Measurements from ENCODE around the gene SLC4A2. TPM values are rescaled to one million over a fixed set of nuclear protein-coding genes. Genes with fewer than 3 reads are reported as not detected.

SLC4A2 gene
- polyA plus RNA-seq, 3 donors: 21.6 to 132 (median 23.8) TPM

DNA sequence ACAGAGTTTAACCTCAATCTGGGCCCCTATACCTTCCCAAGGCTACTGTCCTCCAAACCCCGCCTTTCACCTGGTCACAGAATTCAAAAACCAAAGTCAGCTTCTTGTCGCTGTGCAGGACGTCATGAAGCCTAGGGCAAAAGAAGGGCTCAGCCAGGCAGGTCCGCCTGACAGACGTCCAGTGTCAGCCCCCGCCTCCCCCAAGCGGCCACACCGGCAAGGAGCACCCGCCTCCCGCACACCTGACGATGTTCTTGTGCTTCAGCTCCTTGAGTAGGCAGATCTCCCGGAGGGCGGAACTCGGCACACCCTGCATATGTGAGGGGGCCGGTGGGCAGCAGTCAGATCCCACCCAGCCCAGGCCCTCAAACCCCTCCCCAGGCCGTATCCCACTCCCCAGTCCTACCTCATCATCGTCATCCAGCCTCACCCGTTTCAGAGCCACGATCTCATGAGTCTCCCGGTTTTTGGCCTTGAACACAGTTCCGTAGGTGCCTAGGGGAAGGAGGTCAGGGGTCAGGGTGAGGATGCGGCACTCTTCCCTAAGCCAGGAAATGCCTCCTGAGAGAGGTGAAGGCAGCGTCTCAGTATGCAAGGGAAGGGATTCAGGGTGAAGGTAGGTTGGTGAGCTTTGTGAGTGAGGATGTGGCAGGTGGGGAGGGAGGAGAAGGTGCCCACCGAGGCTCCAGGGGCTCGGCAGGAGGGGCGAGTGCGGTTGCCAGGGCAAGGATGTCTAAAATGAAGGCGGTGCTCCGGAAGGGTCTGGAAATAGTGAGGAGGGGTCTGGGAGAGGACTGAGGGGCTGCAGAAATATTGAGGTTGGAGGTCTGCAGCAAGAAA lies 2.5 kb upstream of the SLC4A2 start:
- Histone ChIP-seq H3K27me3 (ENCODE audit: control insufficient read depth in 2 of 2, insufficient read depth in 2 of 2, low read length in 2 of 2) (no peaks in the 10 kb centered on the region), H3K27ac (ENCODE audit: low read depth in 1 of 2, low read length in 2 of 2) (no peak overlapping the region), H4K20me1 (ENCODE audit: insufficient read depth, low read length) (peaks cover 23% of the 10 kb centered on the region), H3K9ac (ENCODE audit: insufficient read depth, low read length, poor library complexity, severe bottlenecking) (peak overlapping the region; percentile 52), H3K4me1 (ENCODE audit: control insufficient read depth in 1 of 2, insufficient read depth in 2 of 2, low read length in 2 of 2) (peaks cover 47 to 60% of the 10 kb centered on the region in 2 donors), H3K4me2 (replicated peaks; ENCODE audit: extremely low read depth, low read length, poor library complexity, severe bottlenecking) (peak overlapping the region; percentile 98), H2AFZ (ENCODE audit: insufficient read depth, low read depth, low read length, poor library complexity, severe bottlenecking) (peak overlapping the region; percentile 84), H3K79me2 (ENCODE audit: insufficient read depth, low read length) (peaks cover 33% of the 10 kb centered on the region), H3K9me3 (replicated peaks in 1 of 2; ENCODE audit: control insufficient read depth in 1 of 2, insufficient read depth in 1 of 2, low read length in 2 of 2) (no peaks in the 10 kb centered on the region), H3K36me3 (replicated peaks in 1 of 2; ENCODE audit: control insufficient read depth in 1 of 2, insufficient read depth in 2 of 2, low read length in 2 of 2) (peaks cover 0 to 4% of the 10 kb centered on the region in 2 donors), H3K4me3 (replicated peaks in 1 of 3; ENCODE audit: low read depth in 2 of 3, low read length in 3 of 3) (peak overlapping the region; percentile 62 to 97 (median 94))
- no peaks in the 10 kb centered on the region for H3K9me3 Mint-ChIP-seq
- DNase-seq: no peak
- intact Hi-C loops (cut with micrococcal nuclease): no loop called here
- H3K27ac Mint-ChIP-seq: peak overlapping the region in 4 of 7 donors; percentile 71 to 91 (median 87)
- peaks cover 49% of the 10 kb centered on the region for H3K4me1 Mint-ChIP-seq
- 58% methylated on average over 24 of the region's 29 CpGs for WGBS (ENCODE audit: insufficient coverage)
- peak overlapping the region; percentile 93 to 98 for H3K4me3 Mint-ChIP-seq
- H3K27me3 Mint-ChIP-seq (ENCODE audit: low read depth in 3 of 3): peaks cover under 1 to 2% (median 1%) of the 10 kb centered on the region in 3 donors
- TF ChIP-seq, protein P1, sequence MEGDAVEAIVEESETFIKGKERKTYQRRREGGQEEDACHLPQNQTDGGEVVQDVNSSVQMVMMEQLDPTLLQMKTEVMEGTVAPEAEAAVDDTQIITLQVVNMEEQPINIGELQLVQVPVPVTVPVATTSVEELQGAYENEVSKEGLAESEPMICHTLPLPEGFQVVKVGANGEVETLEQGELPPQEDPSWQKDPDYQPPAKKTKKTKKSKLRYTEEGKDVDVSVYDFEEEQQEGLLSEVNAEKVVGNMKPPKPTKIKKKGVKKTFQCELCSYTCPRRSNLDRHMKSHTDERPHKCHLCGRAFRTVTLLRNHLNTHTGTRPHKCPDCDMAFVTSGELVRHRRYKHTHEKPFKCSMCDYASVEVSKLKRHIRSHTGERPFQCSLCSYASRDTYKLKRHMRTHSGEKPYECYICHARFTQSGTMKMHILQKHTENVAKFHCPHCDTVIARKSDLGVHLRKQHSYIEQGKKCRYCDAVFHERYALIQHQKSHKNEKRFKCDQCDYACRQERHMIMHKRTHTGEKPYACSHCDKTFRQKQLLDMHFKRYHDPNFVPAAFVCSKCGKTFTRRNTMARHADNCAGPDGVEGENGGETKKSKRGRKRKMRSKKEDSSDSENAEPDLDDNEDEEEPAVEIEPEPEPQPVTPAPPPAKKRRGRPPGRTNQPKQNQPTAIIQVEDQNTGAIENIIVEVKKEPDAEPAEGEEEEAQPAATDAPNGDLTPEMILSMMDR (IDR thresholded peaks at IDR 0.05): no peak
- H3K36me3 Mint-ChIP-seq: peaks cover 19 to 21% of the 10 kb centered on the region in 2 donors

DNA sequence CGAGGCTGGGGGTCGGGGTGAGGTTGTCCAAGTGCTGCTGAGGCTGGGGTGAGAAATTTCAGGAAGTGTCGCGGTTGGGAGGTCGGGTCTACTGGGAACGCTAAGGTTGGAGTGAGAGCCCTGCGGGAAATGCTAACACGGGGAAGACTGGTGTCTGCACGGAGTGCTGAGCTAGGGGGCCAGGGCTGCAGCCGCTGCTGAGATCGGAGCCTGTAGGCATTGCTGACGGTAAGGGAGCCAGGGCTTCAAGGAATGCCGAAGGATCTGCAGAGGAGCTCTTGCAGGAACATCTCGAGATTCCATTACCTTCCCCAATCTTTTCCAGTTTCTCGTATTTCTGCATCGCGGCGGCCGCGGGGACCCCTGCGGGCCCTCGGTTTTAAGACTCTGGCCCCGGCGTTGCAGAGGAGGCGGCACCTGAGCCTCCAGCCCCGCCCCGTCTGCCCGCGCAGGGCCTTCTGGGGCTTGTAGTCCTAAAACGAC lies 1.8 kb upstream of the SLC4A2 start, which contains the start of gene CDK5:
Gene CDK5, minus strand, starts transcription at position 392 of the 483 bp plus-strand sequence. Its CDS starts 49 bp downstream, at position 343.
- Mint-ChIP-seq H3K9me3 (no peaks in the 10 kb centered on the region), H3K4me3 (peak within 1 kb of the TSS; percentile 93 to 98), H3K36me3 (peaks cover 18 to 21% of the 10 kb centered on the region in 2 donors), H3K27ac (peak within 1 kb of the TSS; percentile 86 to 93 (median 89)), H3K27me3 (ENCODE audit: low read depth in 3 of 3) (peaks cover 0 to 2% (median 1%) of the 10 kb centered on the region in 3 donors), H3K4me1 (peaks cover 47% of the 10 kb centered on the region)
- peaks cover 47 to 56% of the 10 kb centered on the region in 2 donors for H3K4me1 ChIP-seq (ENCODE audit: control insufficient read depth in 1 of 2, insufficient read depth in 2 of 2, low read length in 2 of 2)
- 0% methylated on average over 30 of the region's 30 CpGs for WGBS (ENCODE audit: insufficient coverage)
- peaks cover 2 to 11% of the 10 kb centered on the region in 2 donors for H3K36me3 ChIP-seq (replicated peaks in 1 of 2; ENCODE audit: control insufficient read depth in 1 of 2, insufficient read depth in 2 of 2, low read length in 2 of 2)
- intact Hi-C loops (cut with micrococcal nuclease): no loop called here
- peak within 1 kb of the TSS; percentile 87 for H2AFZ ChIP-seq (ENCODE audit: insufficient read depth, low read depth, low read length, poor library complexity, severe bottlenecking)
- peaks cover 38% of the 10 kb centered on the region for H3K79me2 ChIP-seq (ENCODE audit: insufficient read depth, low read length)
- TF ChIP-seq, protein P1 (IDR thresholded peaks at IDR 0.05): no peak
- peak within 1 kb of the TSS; percentile 98 for H3K4me2 ChIP-seq (replicated peaks; ENCODE audit: extremely low read depth, low read length, poor library complexity, severe bottlenecking)
- H3K4me3 ChIP-seq (replicated peaks in 1 of 3; ENCODE audit: low read depth in 2 of 3, low read length in 3 of 3): peak within 1 kb of the TSS; percentile 66 to 97 (median 94)
- H3K9ac ChIP-seq (ENCODE audit: insufficient read depth, low read length, poor library complexity, severe bottlenecking): peak within 1 kb of the TSS; percentile 59
- no peaks in the 10 kb centered on the region for H3K9me3 ChIP-seq (replicated peaks in 1 of 2; ENCODE audit: control insufficient read depth in 1 of 2, insufficient read depth in 1 of 2, low read length in 2 of 2)
- H3K27ac ChIP-seq (ENCODE audit: low read depth in 1 of 2, low read length in 2 of 2): peak within 1 kb of the TSS; percentile 82 to 89
- H4K20me1 ChIP-seq (ENCODE audit: insufficient read depth, low read length): peaks cover 30% of the 10 kb centered on the region
- H3K27me3 ChIP-seq (ENCODE audit: control insufficient read depth in 2 of 2, insufficient read depth in 2 of 2, low read length in 2 of 2): no peaks in the 10 kb centered on the region
- DNase-seq: peak; percentile 15 to 44 (median 24)

All from CD14-positive monocyte (primary cell).